Raji (cell line): Measurements from ENCODE around the gene PCSK6.

Source experiments
- POLR2A ChIP-seq: IDR thresholded peaks from 2 replicates; pipeline ENCODE4 v1.6.1; 2011; ENCODE audit warnings: low read depth, low read length, control low read depth; ENCODE audit not compliant: insufficient read depth

Gene PCSK6

GRCh38 chr15:101387574-101387973, 101.9 kb downstream of the PCSK6 start:
- TF ChIP-seq POLR2A = no peak

GRCh38 chr15:101386967-101387366, 102.5 kb downstream of the PCSK6 start:
- no peak for TF ChIP-seq POLR2A

- no peak for TF ChIP-seq POLR2A
These were observed 103.5 kb downstream of the PCSK6 start for GRCh38 chr15:101386006-101386405.

GRCh38 chr15:101384276-101384675, 105.2 kb downstream of the PCSK6 start:
- no peak for TF ChIP-seq POLR2A

- no peak for TF ChIP-seq POLR2A
These were observed 107.0 kb downstream of the PCSK6 start for GRCh38 chr15:101382544-101382943.

GRCh38 chr15:101381671-101382212, 107.8 kb downstream of the PCSK6 start:
- no peak for TF ChIP-seq POLR2A

GRCh38 chr15:101380146-101380545, 109.4 kb downstream of the PCSK6 start:
- no peak for TF ChIP-seq POLR2A

- no peak for TF ChIP-seq POLR2A
These were observed 109.9 kb downstream of the PCSK6 start for GRCh38 chr15:101379647-101380046.

- no peak for TF ChIP-seq POLR2A
These were observed 110.6 kb downstream of the PCSK6 start for GRCh38 chr15:101378879-101379278.

GRCh38 chr15:101378171-101378755, 111.2 kb downstream of the PCSK6 start:
- no peak for TF ChIP-seq POLR2A

- no peak for TF ChIP-seq POLR2A
These were observed 112.7 kb downstream of the PCSK6 start for GRCh38 chr15:101376615-101377395.

GRCh38 chr15:101374326-101374725, 115.2 kb downstream of the PCSK6 start:
- no peak for TF ChIP-seq POLR2A

- no peak for TF ChIP-seq POLR2A
These were observed 115.9 kb downstream of the PCSK6 start for GRCh38 chr15:101373577-101373976.

- no peak for TF ChIP-seq POLR2A
These were observed 116.5 kb downstream of the PCSK6 start for GRCh38 chr15:101372960-101373525.

- no peak for TF ChIP-seq POLR2A
These were observed 117.3 kb downstream of the PCSK6 start for GRCh38 chr15:101372149-101372577.

GRCh38 chr15:101371519-101371918, 118.0 kb downstream of the PCSK6 start:
- TF ChIP-seq POLR2A = no peak
